SKM-1 (cell line): Measurements from ENCODE around the gene CHD3.

ENCODE experiments used
- DNase-seq: peaks from one replicate; lab custom pipeline; 2025; ENCODE audit not compliant: unreplicated experiment; lab: John Stamatoyannopoulos, UW

CHD3 gene

DNA sequence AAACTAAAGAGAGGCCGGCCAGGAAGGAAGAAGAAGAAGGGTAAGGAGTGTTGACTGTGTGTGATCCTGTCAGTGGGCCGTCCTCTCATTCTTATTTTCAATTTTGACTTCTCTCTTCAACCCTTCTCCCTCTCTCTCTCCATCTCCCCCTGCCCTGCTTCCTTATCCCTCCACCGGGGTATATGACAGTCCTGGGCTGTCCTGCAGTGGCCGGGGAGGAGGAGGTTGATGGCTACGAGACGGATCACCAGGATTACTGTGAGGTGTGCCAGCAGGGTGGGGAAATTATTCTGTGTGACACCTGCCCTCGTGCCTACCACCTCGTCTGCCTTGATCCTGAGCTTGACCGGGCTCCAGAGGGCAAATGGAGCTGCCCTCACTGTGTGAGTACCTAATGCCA lies 5.6 kb downstream of the CHD3 start:
- DNase-seq: no peak

DNA sequence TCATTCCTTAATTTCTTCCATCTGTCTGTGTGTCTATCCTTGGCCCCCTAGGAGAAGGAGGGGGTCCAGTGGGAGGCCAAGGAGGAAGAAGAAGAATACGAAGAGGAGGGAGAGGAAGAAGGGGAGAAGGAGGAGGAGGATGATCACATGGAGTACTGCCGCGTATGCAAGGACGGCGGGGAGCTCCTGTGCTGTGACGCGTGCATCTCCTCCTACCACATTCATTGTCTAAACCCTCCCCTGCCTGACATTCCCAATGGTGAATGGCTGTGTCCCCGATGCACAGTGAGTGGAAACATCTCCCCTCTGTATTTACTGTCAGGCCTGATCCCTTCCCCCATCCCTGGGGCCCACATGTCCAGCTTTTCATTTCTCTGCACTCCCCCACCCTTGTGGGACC lies 6.3 kb downstream of the CHD3 start:
- DNase-seq: no peak

- no peak for DNase-seq
Measured at GRCh38 chr17:7897090-7897489, 8.5 kb downstream of the CHD3 start.

GRCh38 chr17:7897773-7898172 lies 9.2 kb downstream of the CHD3 start:
- DNase-seq: no peak

- DNase-seq: no peak
Measured at GRCh38 chr17:7903154-7904103, 14.8 kb downstream of the CHD3 start.

- DNase-seq: no peak
Measured at GRCh38 chr17:7909089-7909488, 20.5 kb downstream of the CHD3 start.

- no peak for DNase-seq
Measured at GRCh38 chr17:7910281-7910680, 21.7 kb downstream of the CHD3 start.

DNA sequence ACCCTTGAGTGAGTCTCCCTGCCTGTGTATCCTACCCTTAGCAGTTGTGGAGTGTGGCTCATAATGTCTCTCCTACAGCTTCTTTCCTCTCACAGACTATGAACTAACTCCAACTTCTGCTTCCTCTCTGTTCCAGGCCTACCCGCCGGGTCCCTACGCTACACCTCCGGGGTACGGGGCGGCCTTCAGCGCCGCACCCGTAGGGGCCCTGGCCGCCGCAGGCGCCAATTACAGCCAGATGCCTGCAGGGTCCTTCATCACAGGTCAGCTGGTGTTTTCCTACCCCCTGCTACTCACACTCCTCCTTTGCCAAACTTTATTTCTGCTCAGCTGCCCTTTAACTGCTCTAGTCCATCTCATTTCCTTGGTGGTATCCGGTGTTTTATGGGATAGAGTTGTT lies 22.1 kb downstream of the CHD3 start:
- DNase-seq: no peak

DNA sequence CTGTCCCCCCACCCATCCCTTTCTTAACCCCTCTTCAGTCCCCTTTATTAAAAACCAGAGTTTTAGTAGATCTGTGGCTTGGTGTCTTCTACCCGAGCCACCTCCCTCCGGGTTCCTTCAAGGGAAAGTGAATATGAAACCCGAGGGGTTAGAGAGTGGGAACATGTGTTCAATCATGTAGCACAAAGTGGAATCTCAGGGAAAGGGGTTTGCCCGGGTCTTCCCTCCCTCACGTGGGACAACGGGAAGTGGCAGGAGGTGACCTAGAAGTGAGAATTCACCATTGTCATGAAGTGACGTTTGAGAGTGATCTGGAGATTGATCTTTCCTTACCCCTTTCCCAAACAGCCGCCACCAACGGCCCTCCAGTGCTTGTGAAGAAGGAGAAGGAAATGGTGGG lies 22.5 kb downstream of the CHD3 start:
- DNase-seq: no peak

- no peak for DNase-seq
Measured at GRCh38 chr17:7912927-7913524, 24.4 kb downstream of the CHD3 start.

DNA sequence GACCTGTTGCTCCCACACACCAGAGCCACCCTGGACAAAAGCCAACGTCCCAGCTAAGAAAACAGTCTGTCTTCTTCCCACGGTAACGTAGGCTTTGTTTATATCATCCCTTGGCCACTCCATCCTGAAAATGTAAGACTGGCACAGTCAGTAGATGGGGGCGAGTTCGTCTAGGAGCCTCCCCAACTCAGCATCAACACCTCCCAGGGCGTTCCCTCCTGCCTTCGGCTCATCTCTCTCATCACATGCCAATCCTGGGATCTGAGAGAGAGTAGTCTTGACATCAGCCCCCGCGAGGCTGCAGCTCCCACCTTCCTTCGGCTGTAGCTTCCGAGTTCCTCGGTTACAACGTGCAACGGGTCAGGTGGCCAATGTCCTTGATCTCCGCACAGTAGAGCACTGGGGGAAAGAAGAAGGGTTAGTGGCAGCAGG lies 26.6 kb downstream of the CHD3 start:
- no peak for DNase-seq

DNA sequence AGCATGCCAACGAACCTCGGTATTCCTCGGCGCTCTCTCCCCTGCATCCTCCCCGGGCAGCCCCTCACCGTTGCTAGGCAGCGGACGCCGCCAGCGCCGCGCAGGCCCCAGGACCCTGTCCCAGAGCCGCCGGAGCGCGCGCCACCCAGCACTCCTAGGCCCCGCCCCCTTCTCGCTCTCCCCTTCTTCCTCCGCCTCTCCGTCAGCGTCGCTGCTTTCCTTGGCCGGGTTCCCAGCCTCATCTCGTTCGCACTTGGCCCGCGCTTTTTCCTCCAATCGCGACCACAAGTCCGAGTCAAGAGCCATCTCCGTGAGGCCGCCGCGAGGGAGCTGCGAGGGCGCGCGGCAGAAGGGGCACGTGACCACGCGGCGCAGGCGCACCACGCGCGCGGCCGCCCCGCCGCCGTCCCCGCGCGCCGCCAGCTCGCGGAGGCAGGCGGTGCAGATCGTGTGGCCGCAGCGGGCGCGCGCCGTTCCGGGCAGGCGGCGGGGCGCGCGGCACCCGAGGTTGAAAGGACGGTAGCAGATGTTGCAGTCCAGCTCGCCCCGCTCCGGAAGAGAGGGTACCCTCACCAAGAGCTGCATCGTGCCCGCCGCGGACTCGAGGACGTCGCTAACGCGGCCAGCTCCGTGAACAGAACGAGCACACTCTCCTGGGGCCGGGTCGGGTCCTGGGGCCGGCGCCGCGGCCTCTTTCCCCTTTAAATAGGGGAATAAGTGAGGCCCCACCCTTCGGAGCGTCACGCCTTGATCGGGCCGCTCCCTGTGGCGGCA lies 27.2 kb downstream of the CHD3 start, which contains the start of gene RNF227:
TSS of gene RNF227 (minus strand) at position 679 of the 774 bp plus-strand sequence. CDS start at position 585, 94 bp downstream.
- peak; percentile 38 for DNase-seq

GRCh38 chr17:7916385-7916682 lies 27.7 kb downstream of the CHD3 start:
- DNase-seq: no peak

GRCh38 chr17:7916808-7917207 lies 28.2 kb downstream of the CHD3 start:
- DNase-seq: no peak

- no peak for DNase-seq
Measured at GRCh38 chr17:7922269-7922844, 33.8 kb downstream of the CHD3 start.

DNA sequence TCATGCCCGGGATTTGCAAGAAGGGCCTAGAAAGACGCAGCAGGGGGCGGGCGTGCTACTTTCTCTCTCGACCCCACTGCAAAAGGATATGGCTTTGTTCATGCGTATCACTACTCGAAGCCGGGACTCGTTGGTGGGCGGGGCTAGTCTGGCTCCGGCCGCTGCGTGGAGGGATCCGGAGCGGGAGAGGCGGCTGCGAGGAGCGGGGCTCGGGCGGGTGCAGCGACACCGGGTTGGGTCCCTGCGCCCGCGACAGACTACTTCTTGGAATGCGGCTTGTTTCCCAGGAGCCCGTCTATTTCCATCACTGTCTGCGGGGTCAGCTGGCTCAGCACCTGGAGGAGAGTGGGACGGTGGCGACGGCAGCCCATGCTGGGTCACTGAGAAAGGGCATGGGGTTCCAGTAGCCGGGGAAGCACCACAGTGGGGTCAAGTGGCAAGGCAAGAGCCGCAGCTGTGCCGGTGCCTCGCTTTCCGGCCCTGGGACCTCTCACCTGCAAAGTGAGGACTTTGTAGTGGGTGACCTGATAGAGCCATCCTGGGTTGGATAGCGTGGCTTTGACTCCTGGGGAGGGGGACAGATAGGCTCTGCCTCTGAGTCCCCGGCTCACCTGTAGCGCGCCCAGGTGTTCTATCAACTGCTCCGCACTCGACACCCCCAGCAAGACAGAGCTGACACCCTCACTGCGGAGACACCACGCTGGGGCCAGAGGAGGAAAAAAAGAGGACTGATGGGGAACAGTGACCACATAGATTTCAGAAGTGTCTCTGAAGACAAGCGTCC lies 34.4 kb downstream of the CHD3 start:
- DNase-seq: no peak

DNA sequence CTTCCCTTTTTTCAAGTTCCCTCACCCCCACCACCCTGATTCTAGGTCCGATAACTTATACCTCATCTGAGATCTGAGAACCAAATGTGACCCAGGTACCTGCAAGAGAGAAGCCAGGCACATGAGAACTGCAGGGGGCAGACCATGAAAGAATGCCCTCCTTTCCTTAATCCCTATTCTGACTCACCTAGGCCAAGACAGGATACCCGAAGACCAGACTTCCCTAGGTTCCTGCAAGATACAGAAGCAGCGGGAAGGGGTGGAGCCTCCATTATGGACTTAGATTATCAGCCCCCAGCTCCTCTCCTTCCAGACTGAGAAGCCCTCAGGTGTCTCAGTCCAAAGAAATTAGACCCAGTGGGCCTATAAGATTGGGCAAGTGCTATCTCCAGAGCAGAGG lies 39.0 kb downstream of the CHD3 start:
- no peak for DNase-seq

DNA sequence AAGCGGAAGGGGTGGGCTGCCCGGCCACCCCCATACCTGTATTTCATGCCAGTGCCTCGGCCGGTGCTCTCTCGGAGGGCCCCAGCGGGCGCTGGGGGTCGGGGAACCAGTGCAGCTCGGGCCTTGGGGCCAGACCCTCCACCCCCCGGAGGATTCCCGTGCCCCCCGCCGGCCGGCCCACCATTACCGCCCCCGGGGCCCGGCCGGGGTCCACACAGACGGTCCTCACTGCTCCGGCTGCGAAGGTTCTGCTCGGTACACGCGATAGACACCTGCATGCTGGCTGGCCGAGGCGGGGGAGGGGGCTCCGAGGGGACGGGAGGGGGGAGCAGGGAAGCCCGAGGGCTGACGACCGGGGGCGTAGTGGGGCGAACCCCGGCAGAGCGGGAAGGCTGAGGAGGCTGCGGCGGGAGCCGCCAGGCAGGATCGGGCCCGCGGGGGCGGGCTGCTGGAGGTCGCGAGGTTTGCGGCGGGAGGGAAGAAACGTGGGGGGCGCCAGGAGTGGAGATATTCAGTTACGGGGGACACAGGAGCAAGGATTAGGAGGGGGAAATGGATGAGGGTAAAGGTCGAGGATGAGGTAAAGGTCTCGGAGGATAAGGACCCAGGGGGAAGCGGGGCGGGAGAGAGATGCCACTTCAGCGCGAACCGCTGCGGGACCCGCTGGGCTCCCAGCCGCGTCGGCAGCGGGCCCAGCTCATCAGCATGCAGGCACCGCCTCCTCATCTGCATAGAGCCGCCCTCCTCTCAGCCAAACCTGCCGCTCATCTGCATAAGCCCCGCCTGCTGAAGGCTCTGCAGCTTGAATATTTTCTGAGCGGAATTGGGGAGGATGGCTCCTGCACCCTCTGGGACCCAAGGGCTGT lies 40.8 kb downstream of the CHD3 start, which contains the start of gene KCNAB3:
TSS of gene KCNAB3 (minus strand) at position 699 of the 866 bp plus-strand sequence. CDS start at position 278, 421 bp downstream.
- DNase-seq: no peak

GRCh38 chr17:7930841-7931631 lies 42.4 kb downstream of the CHD3 start:
- DNase-seq: no peak
